Umbilical cord (tissue), 2 donors: Measurements from ENCODE around the gene CSMD2. TPM values are rescaled to one million over a fixed set of nuclear protein-coding genes. Genes with fewer than 3 reads are reported as not detected.

Experiments
- DNase-seq: peaks from one replicate; pipeline ENCODE4 v3.0.0-alpha.2; 2015; ENCODE audit warnings: low spot score
- total RNA-seq: library from RNA; depleted of rRNA; stranded (reverse); fragments of >200 nt; gene quantifications from one replicate; pipeline ENCODE4 v1.2.3, GENCODE V29; 2014; ENCODE audit warnings: low replicate concordance; ENCODE audit not compliant: insufficient read depth

CSMD2 gene
- total RNA-seq, 1 donor from 2014 or later, result 10.1 TPM

GRCh38 chr1:33906156-33906555 lies 258.9 kb downstream of the CSMD2 start:
- DNase-seq, result no peak

GRCh38 chr1:33905241-33905640 lies 259.8 kb downstream of the CSMD2 start:
- DNase-seq, result no peak

DNA sequence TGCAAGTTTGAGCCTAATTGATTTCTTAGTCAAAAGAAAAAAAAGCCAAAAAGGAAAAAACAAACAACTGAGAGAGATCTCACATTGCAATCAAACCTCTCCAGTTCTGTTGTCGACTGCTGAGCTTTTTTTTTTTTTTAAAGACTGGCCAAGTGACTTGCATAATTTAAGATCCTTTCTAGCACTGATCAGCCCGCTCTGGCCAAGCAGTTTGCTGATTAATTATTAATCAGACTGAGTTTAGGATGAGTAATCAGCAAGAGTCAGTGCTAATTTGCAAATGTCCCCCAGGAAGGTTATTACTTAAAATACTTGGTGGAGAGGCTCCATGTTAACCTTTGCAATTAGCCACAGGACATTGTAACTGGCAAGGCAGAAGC lies 261.8 kb downstream of the CSMD2 start:
- no peak for DNase-seq

DNA sequence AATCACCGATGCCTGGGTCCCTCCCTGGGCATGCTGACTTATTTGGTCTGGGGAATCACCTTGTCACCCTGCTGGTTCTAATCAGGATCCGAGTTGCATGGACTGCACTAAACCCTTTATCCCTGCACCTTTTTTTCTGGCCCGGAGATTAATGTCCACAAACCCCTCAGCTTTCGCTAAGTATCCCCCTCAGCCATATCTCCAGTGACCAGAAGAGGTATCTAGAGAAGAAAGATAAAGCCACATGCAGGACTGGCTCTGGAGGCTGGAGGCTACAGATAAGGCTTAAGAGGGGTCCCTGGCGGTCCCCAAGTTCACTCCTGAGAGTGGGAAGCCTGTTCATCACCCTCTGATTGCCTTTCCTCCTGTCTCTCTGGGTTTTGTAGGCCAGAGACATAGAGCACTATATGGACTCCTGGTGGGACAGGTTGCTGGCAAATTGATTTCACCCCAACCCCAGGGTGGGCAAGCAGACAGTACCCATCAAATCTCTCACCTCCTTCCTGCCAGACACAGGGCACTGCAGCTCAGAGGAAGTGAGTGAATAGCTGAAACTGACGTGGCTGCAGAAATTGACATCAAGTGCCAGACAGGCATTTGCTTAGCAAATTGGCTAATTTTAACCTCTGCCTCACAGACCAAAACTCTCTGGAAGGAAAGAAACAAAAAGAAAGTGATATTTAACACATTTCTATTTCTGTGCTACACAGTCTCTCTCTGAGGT lies 262.4 kb downstream of the CSMD2 start:
- no peak for DNase-seq

GRCh38 chr1:33899746-33900145 lies 265.3 kb downstream of the CSMD2 start:
- no peak for DNase-seq

- DNase-seq, result no peak
Observed at GRCh38 chr1:33898881-33899280, 266.1 kb downstream of the CSMD2 start.

DNA sequence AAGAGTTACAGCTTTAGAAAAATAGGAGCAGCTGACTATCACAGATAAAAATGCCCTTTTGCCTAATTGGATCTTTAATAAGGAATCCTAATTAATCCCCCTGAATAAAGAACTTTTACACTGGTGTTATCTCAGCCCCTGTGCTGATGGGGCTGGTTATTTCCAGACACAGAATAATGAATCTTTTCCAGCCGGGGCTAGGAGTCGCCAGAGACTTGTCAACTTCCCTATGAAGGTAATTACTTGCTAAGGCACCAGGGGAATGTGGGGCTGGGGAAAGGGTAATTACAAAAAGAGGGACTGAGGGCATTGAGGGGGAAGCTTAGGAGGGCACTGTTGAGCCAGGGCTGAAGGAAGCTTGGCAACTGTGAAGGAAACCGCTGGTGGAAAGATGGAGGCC lies 266.6 kb downstream of the CSMD2 start:
- DNase-seq, result no peak

DNA sequence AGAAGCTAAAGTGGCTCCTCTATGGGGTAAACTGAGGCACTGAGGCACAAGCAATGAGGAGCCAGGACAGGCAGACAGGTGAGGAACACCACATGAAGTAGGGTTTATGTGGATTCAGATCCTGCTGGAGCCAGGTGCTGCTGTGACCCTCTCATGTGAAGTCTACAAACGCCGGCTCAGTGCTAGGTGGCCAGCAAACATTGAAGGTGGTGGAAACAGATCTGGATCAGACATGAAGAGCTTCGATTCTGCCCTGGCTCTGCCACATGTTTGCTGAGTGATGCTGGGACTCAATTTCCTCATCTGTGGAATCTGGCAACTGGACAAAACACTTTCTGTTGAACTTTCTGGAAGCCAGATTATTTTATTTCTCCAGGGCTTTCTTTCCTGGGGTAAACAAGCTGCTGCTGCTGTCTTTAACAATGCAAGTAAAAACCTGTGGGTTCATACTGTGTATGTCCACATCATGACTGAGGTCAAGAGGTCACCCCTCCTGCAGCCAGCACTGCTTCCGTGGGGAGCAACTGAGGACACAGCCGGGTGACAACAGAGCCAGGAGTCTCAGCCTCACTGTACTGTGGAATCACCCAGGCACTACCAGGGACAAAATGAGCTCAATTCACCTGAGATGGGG lies 267.8 kb downstream of the CSMD2 start:
- DNase-seq, result no peak

GRCh38 chr1:33895976-33896375 lies 269.1 kb downstream of the CSMD2 start:
- no peak for DNase-seq

GRCh38 chr1:33895396-33895795 lies 269.6 kb downstream of the CSMD2 start:
- DNase-seq, result no peak

GRCh38 chr1:33893147-33893830 lies 271.7 kb downstream of the CSMD2 start:
- DNase-seq, result peak; percentile 75

GRCh38 chr1:33886496-33886895 lies 278.5 kb downstream of the CSMD2 start:
- DNase-seq, result no peak

- DNase-seq, result peak; percentile 57
Observed at GRCh38 chr1:33880305-33880704, 284.7 kb downstream of the CSMD2 start.

- DNase-seq, result no peak
Observed at GRCh38 chr1:33878392-33878791, 286.6 kb downstream of the CSMD2 start.

DNA sequence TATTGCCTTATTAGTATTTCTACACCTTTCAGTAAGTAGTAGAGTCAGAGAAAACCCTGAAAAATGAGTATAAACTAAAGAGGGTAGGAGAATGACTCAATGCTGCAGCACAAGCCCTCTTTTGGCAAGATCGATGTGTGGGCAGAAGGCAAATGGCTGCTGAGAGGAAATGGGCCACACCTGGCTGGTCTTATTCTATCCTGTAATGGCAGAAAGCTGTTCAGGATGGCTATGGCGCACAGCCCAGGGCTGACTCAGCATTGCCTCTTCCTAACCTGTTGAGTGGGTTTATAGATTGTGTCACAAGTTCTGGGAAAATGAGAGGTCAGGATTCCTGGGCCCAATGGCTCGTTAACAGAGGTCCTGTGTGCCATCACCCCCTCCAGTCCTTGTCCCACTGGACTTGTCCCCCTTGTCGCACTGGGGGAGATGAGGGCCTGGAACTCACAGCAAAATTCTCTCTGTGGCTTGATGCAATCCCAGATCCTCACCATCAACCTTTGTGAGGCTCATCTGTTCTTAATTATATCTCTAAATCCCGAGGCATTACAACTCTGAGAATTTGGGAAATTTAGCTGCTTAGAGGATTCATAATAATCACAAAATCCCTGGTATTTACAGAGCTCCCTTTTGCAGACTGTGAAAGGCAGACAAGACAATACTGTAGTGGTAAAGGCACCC lies 287.9 kb downstream of the CSMD2 start:
- peak; percentile 4 for DNase-seq

GRCh38 chr1:33875862-33876261 lies 289.2 kb downstream of the CSMD2 start:
- DNase-seq, result no peak

- DNase-seq, result no peak
Observed at GRCh38 chr1:33874636-33875035, 290.4 kb downstream of the CSMD2 start.

- no peak for DNase-seq
Observed at GRCh38 chr1:33872683-33873082, 292.3 kb downstream of the CSMD2 start.

- no peak for DNase-seq
Observed at GRCh38 chr1:33872275-33872674, 292.8 kb downstream of the CSMD2 start.

GRCh38 chr1:33867684-33868083 lies 297.3 kb downstream of the CSMD2 start:
- no peak for DNase-seq

DNA sequence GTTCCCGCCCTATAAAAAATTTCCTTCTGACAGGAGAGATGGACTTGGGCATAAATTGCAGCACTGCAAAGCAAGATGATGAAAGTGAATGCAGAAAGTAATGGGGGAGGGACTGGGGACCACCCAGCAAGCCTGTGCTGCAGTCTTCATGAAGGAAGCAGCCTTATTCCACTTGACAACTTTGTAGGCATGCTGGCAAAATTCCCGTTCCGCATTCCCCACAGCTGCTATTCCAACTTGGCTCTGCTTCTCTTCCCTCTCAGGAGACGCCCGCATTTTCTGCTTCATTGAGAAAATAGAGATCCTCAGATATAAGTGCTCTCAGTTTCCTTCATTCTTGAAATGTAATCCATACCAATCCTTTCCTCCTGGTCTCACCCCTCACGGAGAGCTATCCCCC lies 298.7 kb downstream of the CSMD2 start:
- peak; percentile 3 for DNase-seq
